K562 (cell line): ENCODE data around the gene DPEP2NB. TPM values are rescaled to one million over a fixed set of nuclear protein-coding genes. Genes with fewer than 3 reads are reported as not detected.
A peak's percentile ranks its signal among the peaks of the same experiment; 100 is the strongest.

Experiments
- CREBBP ChIP-seq: IDR thresholded peaks from one replicate; pipeline ENCODE4 v1.6.1; 2012; ENCODE audit warnings: low read depth, mild to moderate bottlenecking, control low read depth, inconsistent platforms, low read length
- GATA2 ChIP-seq: sonication (generic); formaldehyde crosslinking; IDR thresholded peaks from 2 replicates; pipeline ENCODE4 v1.4.0; 2020; ENCODE audit warnings: mild to moderate bottlenecking, missing genetic modification reagents
- HDAC3 ChIP-seq: fragments of 450-650 bp; IDR thresholded peaks from 2 replicates; pipeline ENCODE4 v1.6.1; 2018; ENCODE audit warnings: borderline replicate concordance, mild to moderate bottlenecking, moderate library complexity; ENCODE audit not compliant: partially characterized antibody
- MTA3 ChIP-seq: fragments of 450-650 bp; formaldehyde crosslinking; IDR thresholded peaks from 2 replicates; pipeline ENCODE4 v1.6.1; 2017; ENCODE audit warnings: mild to moderate bottlenecking, borderline replicate concordance
- NELFE ChIP-seq: IDR thresholded peaks from 2 replicates; pipeline ENCODE4 v1.6.1; 2011; ENCODE audit warnings: mild to moderate bottlenecking; ENCODE audit not compliant: insufficient read depth, insufficient read length
- SREBF2 ChIP-seq: sonication (generic); formaldehyde crosslinking; IDR thresholded peaks from 2 replicates; pipeline ENCODE4 v1.4.0; 2020; ENCODE audit warnings: mild to moderate bottlenecking, missing genetic modification reagents
- polyA plus RNA-seq, 8 experiments: library from polyadenylated mRNA; depleted of rRNA in 4 of 8; stranded (reverse) in 5 of 8; unstranded in 3 of 8; fragments of >200 nt; fragmentation: Nextera tagmentation in 2 of 8; fragmentation: Illumina TruSeq in 1 of 8; extraction: Ambion mirVana in 2 of 8; extraction: Trizol in 1 of 8; gene quantifications; 2 replicates each; pipeline versions ENCODE4 v1.2.1 to v1.2.3, GENCODE V29; 2011 to 2014; ENCODE audit warnings: inconsistent platforms in 1 of 8, missing spikeins in 1 of 8
- total RNA-seq, 7 experiments: library from RNA; depleted of rRNA in 6 of 7; stranded (reverse); fragments of >200 nt in 6 of 7; fragmentation: Illumina TruSeq in 2 of 7; extraction: Trizol in 2 of 7; gene quantifications; 2 replicates each; pipeline versions ENCODE4 v1.2.1 to v1.2.3, GENCODE V29; 2011 to 2021; ENCODE audit warnings: low replicate concordance in 1 of 7
- TF ChIP-seq, protein P1 (sequence below), 2 experiments: IDR thresholded peaks; 2 replicates each; pipeline ENCODE4 v1.6.1; 2012; ENCODE audit warnings: improper control_type of control experiment in 2 of 2, low read depth in 2 of 2, low read length in 2 of 2, borderline replicate concordance in 1 of 2
- TF ChIP-seq, protein P2 (sequence below): fragments of 250-450 bp; sonication (Bioruptor Pico); IDR thresholded peaks from 2 replicates; pipeline ENCODE4 v1.4.0; 2020; ENCODE audit warnings: mild to moderate bottlenecking, moderate library complexity, borderline replicate concordance
- TF ChIP-seq, protein P3 (sequence below): fragments of 450-650 bp; conservative IDR thresholded peaks from 2 replicates; pipeline ENCODE4 v1.6.1; 2016; ENCODE audit warnings: missing genetic modification characterization, low read depth, mild to moderate bottlenecking, control low read depth, missing compliant biosample characterization
- TF ChIP-seq, protein P4 (sequence below): fragments of 200-800 bp; sonication (Bioruptor generic); IDR thresholded peaks from 2 replicates; pipeline ENCODE4 v1.6.1; 2016; ENCODE audit warnings: missing genetic modification characterization, missing compliant biosample characterization
- TF ChIP-seq, protein P5 (sequence below), 3 experiments: fragments of 200-800 bp in 1 of 3; sonication (Bioruptor generic) in 1 of 3; sonication (generic) in 1 of 3; formaldehyde crosslinking in 1 of 3; IDR thresholded peaks; 2 replicates each; pipeline versions ENCODE4 v1.6.1 to v1.8.0; 2016 to 2022; ENCODE audit warnings: mild to moderate bottlenecking in 2 of 3, missing compliant biosample characterization in 2 of 3, missing genetic modification characterization in 2 of 3, missing genetic modification reagents in 1 of 3

Gene DPEP2NB
- total and polyA plus RNA-seq, 9 of the 15 experiments (the other 6 are each of a cell fraction or from before 2014, with no cell fraction given), result not detected

DNA sequence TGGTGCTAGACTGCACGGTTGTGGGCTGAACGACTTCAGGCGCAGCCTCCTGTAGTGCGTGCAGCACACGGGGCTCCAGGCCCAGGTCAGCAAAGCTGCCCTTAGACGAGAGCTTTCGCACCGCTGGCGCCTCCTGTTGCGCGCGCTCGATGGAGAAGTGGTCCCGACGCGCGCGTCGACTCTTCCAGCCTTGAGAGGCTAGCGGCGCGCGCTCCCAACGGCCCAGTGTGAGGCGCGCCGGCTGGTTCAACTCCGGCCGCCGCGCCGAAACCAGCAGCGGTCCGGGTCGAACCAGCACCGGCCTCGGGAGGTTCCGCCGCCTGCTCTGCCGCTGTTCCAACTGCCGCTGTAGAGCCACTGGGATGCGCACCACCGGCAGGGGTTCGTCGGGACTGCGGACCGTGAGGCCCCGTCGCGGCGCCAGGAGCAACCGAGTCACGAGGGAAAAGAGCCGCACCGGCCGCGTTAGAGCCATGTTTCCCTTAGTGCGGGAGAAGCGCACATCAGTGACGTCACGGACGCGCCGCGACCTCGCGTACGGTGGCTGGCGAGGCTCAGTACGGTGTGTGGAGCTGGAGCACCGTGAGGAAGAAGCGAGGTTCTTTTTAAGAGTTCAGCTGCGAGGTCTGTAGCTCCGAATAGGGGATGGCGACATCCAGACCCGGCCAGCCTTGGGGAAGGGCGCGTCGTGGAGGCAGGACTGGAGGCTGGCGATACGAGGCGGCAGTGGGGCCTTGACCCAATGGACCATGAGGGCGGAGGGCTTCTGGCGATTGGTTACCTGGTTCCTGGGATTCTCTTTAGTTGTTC lies 7.2 kb upstream of the DPEP2NB start, which contains the start of the genes DDX28 and DUS2 (continued):
- TF ChIP-seq, protein P1, sequence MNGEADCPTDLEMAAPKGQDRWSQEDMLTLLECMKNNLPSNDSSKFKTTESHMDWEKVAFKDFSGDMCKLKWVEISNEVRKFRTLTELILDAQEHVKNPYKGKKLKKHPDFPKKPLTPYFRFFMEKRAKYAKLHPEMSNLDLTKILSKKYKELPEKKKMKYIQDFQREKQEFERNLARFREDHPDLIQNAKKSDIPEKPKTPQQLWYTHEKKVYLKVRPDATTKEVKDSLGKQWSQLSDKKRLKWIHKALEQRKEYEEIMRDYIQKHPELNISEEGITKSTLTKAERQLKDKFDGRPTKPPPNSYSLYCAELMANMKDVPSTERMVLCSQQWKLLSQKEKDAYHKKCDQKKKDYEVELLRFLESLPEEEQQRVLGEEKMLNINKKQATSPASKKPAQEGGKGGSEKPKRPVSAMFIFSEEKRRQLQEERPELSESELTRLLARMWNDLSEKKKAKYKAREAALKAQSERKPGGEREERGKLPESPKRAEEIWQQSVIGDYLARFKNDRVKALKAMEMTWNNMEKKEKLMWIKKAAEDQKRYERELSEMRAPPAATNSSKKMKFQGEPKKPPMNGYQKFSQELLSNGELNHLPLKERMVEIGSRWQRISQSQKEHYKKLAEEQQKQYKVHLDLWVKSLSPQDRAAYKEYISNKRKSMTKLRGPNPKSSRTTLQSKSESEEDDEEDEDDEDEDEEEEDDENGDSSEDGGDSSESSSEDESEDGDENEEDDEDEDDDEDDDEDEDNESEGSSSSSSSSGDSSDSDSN (IDR thresholded peaks at IDR 0.05; ENCODE audit: borderline replicate concordance in 1 of 2, low read depth in 2 of 2, low read length in 2 of 2), result peak in 1 of 2 experiments; percentile 43; a peak in 2 of 4 replicates
- no peak for TF ChIP-seq NELFE
- TF ChIP-seq, protein P2, sequence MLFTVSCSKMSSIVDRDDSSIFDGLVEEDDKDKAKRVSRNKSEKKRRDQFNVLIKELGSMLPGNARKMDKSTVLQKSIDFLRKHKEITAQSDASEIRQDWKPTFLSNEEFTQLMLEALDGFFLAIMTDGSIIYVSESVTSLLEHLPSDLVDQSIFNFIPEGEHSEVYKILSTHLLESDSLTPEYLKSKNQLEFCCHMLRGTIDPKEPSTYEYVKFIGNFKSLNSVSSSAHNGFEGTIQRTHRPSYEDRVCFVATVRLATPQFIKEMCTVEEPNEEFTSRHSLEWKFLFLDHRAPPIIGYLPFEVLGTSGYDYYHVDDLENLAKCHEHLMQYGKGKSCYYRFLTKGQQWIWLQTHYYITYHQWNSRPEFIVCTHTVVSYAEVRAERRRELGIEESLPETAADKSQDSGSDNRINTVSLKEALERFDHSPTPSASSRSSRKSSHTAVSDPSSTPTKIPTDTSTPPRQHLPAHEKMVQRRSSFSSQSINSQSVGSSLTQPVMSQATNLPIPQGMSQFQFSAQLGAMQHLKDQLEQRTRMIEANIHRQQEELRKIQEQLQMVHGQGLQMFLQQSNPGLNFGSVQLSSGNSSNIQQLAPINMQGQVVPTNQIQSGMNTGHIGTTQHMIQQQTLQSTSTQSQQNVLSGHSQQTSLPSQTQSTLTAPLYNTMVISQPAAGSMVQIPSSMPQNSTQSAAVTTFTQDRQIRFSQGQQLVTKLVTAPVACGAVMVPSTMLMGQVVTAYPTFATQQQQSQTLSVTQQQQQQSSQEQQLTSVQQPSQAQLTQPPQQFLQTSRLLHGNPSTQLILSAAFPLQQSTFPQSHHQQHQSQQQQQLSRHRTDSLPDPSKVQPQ (CRISPR knock-in tag), result no peak
- no peak for TF ChIP-seq CREBBP
- TF ChIP-seq SREBF2 (CRISPR knock-in tag), result no peak
- TF ChIP-seq, protein P3, sequence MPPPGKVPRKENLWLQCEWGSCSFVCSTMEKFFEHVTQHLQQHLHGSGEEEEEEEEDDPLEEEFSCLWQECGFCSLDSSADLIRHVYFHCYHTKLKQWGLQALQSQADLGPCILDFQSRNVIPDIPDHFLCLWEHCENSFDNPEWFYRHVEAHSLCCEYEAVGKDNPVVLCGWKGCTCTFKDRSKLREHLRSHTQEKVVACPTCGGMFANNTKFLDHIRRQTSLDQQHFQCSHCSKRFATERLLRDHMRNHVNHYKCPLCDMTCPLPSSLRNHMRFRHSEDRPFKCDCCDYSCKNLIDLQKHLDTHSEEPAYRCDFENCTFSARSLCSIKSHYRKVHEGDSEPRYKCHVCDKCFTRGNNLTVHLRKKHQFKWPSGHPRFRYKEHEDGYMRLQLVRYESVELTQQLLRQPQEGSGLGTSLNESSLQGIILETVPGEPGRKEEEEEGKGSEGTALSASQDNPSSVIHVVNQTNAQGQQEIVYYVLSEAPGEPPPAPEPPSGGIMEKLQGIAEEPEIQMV (tag), result no peak
- peak; percentile 99 for TF ChIP-seq MTA3
- TF ChIP-seq, protein P4, sequence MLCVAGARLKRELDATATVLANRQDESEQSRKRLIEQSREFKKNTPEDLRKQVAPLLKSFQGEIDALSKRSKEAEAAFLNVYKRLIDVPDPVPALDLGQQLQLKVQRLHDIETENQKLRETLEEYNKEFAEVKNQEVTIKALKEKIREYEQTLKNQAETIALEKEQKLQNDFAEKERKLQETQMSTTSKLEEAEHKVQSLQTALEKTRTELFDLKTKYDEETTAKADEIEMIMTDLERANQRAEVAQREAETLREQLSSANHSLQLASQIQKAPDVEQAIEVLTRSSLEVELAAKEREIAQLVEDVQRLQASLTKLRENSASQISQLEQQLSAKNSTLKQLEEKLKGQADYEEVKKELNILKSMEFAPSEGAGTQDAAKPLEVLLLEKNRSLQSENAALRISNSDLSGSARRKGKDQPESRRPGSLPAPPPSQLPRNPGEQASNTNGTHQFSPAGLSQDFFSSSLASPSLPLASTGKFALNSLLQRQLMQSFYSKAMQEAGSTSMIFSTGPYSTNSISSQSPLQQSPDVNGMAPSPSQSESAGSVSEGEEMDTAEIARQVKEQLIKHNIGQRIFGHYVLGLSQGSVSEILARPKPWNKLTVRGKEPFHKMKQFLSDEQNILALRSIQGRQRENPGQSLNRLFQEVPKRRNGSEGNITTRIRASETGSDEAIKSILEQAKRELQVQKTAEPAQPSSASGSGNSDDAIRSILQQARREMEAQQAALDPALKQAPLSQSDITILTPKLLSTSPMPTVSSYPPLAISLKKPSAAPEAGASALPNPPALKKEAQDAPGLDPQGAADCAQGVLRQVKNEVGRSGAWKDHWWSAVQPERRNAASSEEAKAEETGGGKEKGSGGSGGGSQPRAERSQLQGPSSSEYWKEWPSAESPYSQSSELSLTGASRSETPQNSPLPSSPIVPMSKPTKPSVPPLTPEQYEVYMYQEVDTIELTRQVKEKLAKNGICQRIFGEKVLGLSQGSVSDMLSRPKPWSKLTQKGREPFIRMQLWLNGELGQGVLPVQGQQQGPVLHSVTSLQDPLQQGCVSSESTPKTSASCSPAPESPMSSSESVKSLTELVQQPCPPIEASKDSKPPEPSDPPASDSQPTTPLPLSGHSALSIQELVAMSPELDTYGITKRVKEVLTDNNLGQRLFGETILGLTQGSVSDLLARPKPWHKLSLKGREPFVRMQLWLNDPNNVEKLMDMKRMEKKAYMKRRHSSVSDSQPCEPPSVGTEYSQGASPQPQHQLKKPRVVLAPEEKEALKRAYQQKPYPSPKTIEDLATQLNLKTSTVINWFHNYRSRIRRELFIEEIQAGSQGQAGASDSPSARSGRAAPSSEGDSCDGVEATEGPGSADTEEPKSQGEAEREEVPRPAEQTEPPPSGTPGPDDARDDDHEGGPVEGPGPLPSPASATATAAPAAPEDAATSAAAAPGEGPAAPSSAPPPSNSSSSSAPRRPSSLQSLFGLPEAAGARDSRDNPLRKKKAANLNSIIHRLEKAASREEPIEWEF, result no peak
- no peak for TF ChIP-seq HDAC3
- TF ChIP-seq, protein P5, sequence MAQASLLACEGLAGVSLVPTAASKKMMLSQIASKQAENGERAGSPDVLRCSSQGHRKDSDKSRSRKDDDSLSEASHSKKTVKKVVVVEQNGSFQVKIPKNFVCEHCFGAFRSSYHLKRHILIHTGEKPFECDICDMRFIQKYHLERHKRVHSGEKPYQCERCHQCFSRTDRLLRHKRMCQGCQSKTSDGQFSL (CRISPR knock-in tag; IDR thresholded peaks at IDR 0.05), result 0 out of 2 replicates have a peak, but pooled peaks have one; percentile 46
- TF ChIP-seq, protein P5 (tag; IDR thresholded peaks at IDR 0.05), result no peak
- no peak for TF ChIP-seq GATA2
